D721Med (cell line): ENCODE results near the gene IFFO2.

ENCODE experiments used
- DNase-seq: peaks from one replicate; pipeline ENCODE4 v3.0.0; 2011; ENCODE audit warnings: low spot score; ENCODE audit not compliant: insufficient read length
- FAIRE-seq: peaks from 2 replicates; lab custom pipeline; 2011; peaks lifted over from hg19 to GRCh38; lab: Jason Lieb, UNC
- CTCF ChIP-seq: IDR thresholded peaks from 2 replicates; pipeline ENCODE4 v1.5.1; 2012; ENCODE audit warnings: mild to moderate bottlenecking, control low read depth; ENCODE audit not compliant: insufficient read depth; ENCODE audit errors: missing control alignments

IFFO2 gene

GRCh38 chr1:18903291-18903756 is 53.2 kb downstream of the IFFO2 start:
- no peak for DNase-seq
- TF ChIP-seq CTCF, result no peak
- no peak for FAIRE-seq

GRCh38 chr1:18902523-18903290 is 53.8 kb downstream of the IFFO2 start, which contains the start of gene ALDH4A1:
ALDH4A1 (minus strand) TSS chr1:18902555; CDS start chr1:18902523, 32 bp downstream.
- FAIRE-seq (no peak), DNase-seq (peak; percentile 81)
- no peak for TF ChIP-seq CTCF

GRCh38 chr1:18901952-18902522 is 54.4 kb downstream of the IFFO2 start:
- DNase-seq (no peak), FAIRE-seq (no peak)
- TF ChIP-seq CTCF, result no peak

GRCh38 chr1:18901147-18901951 is 55.1 kb downstream of the IFFO2 start:
- FAIRE-seq (no peak), DNase-seq (no peak)
- no peak for TF ChIP-seq CTCF

- DNase-seq, result no peak
- no peak for TF ChIP-seq CTCF
- no peak for FAIRE-seq
Observed at GRCh38 chr1:18900303-18900841, 56.1 kb downstream of the IFFO2 start.

GRCh38 chr1:18899363-18900049 is 57.0 kb downstream of the IFFO2 start:
- TF ChIP-seq CTCF, result no peak
- FAIRE-seq, result no peak
- no peak for DNase-seq
